GM23338 (cell line): ENCODE data around the gene UBE2D1.

Experiments used
- CREB1 ChIP-seq: fragments of 250-450 bp; sonication (Bioruptor Pico); IDR thresholded peaks from 2 replicates; pipeline ENCODE4 v1.5.0; 2020; ENCODE audit warnings: low read depth, mild to moderate bottlenecking, moderate library complexity
- CTCF ChIP-seq, 2 experiments: fragments of 200-600 bp in 1 of 2; sonication (generic) in 1 of 2; conservative IDR thresholded peaks; 2 replicates each; pipeline versions ENCODE4 v1.5.1 to v1.6.1; 2016 to 2017; ENCODE audit warnings: antibody characterized with exemption in 2 of 2, low read depth in 2 of 2, mild to moderate bottlenecking in 2 of 2, moderate library complexity in 1 of 2
- JUNB ChIP-seq: IDR thresholded peaks from one replicate; pipeline ENCODE4 v1.6.1; 2016; ENCODE audit warnings: antibody characterized with exemption; ENCODE audit not compliant: unreplicated experiment
- POLR2AphosphoS5 ChIP-seq: IDR thresholded peaks from 2 replicates; pipeline ENCODE4 v1.6.1; 2016; ENCODE audit warnings: antibody characterized with exemption, low read depth

- TF ChIP-seq CTCF (conservative IDR thresholded peaks at IDR 0.05; ENCODE audit: low read depth in 2 of 2) (no peak; a peak in 1 of 4 replicates), JUNB (no peak), CREB1 (no peak), POLR2AphosphoS5 (no peak)
Measured at GRCh38 chr10:58393317-58393716, 58.5 kb downstream of the UBE2D1 start.
